ENCODE results near the gene DOK4. TPM values are rescaled to one million over a fixed set of nuclear protein-coding genes. Genes with fewer than 3 reads are reported as not detected.

Gene DOK4
- total RNA-seq, 1 donor from 2014 or later, result 7.5 TPM

DNA sequence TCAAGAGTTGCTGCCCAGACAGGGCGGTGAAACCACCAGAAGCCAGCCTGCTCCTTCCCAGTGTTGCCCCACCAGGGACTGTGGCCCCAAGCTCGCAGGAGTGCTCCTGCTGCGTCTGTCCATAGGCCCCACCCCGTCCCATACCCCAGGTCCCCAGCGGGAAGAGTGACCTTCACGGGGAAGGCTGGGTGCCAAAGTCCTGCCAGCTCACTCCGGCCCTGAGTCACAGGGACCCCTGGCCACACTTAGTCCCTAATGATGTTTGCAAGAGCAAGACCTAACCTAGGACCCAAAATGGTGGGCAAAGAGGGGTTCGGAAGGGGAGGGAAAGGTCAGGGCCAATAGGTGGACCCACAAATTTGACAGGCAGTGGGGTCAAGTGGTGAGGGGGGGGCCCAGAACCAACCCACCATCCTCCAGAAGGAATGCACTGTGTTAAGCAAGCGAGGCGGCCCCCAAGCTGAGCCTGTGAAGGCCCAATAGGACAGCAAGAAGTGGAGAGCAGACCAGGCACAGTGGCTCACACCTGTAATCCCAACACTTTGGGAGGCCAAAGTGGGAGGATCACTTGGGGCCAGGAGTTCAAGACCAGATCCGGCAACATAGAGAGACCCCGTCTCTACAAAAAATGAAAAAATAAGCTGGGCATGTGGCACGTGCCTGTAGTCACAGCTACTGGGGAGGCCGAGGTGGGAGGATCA lies 3.3 kb downstream of the DOK4 start:
- ATAC-seq (ENCODE audit: poor library complexity) (no peak), DNase-seq (no peak)
- intact Hi-C loops (cut with DNase I), result no loop called here

DNA sequence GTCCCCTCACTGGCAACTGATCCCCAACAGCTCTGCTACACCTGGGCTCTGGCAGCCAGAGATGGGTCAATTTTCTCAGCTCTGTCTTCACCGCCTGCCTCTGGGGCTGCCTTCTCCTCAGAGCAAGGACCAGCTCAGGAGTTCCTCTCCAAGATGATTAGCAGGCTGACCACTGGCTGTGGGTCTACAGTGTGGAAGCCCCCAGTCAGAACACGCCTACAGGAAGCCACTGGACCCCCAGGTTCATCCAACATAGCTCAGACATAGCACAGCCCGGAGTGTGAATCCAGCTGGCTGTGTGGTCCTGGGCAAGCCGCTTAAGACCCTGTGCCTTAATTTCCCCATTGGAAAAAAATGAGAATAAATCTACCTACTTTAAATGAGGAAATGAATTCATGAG lies 4.9 kb downstream of the DOK4 start:
- intact Hi-C loops (cut with DNase I), result no loop called here
- no peak for DNase-seq

DNA sequence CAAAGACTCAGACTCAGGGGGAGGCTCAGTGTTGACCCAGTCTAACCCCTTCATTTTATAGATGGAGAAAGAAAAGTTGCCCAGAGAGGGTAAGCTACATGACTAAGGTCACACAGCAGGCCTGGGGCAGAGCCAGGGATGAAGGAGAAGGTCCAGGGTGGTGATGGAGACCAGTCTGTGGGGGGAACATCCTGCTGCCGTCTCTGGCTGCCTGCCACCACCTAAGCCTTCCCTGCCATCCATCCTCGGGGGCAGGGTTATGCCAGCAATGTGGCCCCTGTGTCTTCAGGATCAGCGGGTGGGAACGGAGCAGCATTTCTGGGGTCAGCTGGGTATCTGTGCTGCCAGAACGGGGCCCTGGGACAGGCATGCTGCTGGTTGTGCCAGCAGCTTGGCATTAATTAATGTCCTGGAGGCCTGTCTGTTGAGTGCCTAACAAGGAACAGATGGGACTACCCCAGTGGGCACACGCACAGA lies 5.5 kb downstream of the DOK4 start:
- no peak for ATAC-seq (ENCODE audit: poor library complexity)
- intact Hi-C loops (cut with DNase I), result no loop called here
- DNase-seq, result no peak

More for the DNA sequence above, 4.9 kb downstream of the DOK4 start:
- ATAC-seq (ENCODE audit: poor library complexity), result no peak

DNA sequence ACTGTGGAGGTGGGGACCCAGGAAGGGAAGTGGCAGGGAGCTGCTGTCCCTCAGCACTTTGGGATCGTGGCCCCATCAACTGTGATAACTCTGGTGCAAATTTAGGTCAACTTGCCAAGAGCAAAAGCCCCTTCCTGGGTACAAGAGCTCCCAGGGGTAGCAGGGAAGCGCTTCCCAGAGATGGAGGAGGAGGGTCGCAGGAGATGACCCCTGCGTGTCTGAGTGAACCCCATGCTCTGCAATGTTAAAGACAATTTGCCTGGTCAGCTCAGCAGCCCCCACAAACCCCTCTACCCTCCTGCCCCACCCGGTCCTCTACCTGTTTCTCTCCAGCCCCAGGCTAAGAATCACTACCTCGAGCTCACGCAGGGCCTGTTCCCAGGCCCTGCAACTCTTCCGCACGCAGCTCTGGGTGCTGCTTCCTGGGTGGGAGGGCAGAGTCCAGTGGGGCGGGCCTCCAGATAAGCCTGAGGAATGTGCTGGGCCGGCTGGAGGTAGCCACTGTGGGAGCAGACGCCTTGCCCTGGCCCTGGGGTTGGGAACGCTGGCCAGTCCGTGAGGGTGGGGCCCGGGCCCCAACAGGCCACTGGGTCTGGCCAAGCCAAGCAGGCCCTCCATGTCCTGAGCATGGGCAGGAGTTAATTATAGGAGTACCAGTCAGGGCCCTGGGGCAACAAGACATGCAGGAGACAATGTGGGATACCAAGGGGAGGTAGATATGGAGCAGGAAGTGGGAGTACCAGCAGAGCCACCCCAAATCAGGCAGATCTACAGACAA lies 6.1 kb downstream of the DOK4 start:
- intact Hi-C loops (cut with DNase I), result no loop called here
- DNase-seq (peak; percentile 79), ATAC-seq (ENCODE audit: poor library complexity) (peak; percentile 76)

DNA sequence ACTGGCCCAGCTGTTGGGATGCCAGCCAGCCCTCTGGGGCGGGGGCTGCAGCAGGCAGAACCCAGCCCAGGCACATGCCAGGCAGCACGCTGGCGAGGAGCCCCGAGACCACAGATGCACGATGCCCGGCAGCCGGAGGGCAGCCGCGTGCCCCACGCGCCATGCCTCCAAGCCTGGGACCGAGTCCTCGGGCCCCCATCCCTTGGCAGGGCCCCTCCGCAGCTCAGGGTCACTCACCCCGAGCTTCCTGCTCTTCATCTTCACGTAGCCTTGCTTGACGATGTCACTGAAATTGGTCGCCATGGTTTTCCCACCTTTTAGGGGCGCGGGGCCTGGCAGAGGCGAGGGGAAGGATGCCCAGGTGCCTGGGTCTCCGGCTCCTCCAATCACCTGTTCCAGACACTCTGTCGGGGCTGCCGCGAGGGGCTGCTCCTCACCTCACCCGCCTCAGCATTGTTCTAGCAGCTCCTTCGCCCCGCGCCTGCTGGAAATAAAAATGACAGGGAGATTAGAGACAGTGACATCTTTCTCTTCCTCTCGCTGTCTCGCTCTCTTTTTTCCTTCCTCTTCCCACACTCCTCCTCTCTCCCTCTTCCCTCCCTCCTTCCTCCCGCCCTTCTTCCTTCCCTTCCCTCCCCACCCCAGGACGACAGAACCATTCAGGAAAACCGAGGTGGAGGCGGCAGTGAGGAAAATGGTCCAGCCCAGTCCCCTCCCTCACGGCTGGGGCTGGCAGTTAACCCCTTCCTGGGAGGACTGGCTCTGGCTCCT lies 6.9 kb downstream of the DOK4 start:
- intact Hi-C loops (cut with DNase I), result no loop called here
- ATAC-seq (ENCODE audit: poor library complexity), result peak; percentile 71
- peak; percentile 66 for DNase-seq

DNA sequence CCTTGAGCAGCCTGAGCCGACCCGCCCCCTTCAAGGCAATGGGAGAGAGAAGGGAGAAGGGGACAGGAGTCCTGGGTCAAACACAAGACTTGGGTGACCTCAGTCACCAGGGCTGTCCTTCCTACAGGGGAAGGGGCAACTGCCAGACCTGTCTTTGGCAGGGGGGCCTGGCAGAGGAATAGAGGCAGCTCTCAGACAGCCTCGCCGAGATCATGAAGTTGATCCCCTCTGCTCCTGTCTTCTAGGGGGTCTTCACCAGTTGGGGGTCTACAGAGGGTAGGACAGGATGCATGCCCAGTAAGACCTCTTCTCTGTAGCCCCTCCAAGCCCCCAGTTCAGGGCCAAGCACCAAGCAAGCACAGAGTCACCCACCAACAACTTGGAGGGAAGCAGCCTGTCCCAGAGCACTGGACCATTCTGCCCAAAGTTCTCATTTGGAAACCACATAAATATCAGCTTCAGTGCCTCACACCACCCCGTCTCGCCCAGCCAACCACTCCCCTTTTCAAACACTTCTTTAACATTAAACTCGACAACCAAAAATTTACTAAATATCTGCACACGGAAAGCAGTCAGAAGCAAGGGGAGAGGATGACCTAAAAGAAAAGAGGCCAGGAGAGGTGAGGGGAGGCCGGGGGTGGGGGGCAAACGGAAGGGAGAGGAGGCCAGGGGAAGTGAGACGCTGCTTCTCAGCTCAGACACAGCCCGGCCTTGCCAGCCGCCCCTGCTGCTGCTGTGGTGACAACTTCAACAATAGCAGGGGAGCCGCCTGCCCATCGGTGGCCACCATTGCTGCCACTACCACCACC lies 7.7 kb downstream of the DOK4 start:
- peak; percentile 56 for DNase-seq
- intact Hi-C loops (cut with DNase I), result no loop called here

DNA sequence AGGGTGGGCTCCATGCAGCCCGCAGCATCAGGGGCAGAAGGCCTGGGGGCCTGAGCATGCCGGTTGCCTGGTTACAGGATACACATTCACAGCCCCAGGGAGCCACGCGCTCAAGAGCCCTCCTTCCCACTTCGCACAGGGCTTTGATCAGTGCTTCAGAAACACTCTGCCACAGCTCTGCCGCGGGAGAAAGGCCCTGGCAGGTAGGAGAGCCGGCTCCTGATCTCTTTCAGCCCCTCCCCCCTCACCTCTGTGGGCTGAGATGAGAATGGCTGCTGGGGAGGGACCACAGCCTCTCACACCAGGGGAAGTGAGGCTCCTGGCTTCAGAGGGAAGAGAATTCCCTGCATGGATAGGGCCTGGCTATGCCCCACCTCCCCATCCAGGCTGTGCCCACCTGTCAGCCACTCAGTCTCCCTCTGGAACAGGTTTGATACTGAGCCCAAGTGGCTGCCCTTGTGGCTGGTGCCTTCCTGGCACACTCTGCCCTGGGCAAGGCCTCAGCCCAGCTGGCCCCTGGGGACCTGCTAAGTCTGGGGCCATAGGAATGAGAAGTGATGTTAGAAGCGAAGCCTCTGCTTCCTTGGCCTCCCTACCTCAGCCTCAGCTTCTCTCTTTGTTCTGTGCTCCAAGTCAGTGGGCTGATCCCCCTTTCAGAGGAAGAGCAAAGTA lies 8.6 kb downstream of the DOK4 start:
- no peak for DNase-seq
- intact Hi-C loops (cut with DNase I), result no loop called here
- no peak for ATAC-seq (ENCODE audit: poor library complexity)

More for the DNA sequence above, 7.7 kb downstream of the DOK4 start:
- ATAC-seq (ENCODE audit: poor library complexity), result no peak

DNA sequence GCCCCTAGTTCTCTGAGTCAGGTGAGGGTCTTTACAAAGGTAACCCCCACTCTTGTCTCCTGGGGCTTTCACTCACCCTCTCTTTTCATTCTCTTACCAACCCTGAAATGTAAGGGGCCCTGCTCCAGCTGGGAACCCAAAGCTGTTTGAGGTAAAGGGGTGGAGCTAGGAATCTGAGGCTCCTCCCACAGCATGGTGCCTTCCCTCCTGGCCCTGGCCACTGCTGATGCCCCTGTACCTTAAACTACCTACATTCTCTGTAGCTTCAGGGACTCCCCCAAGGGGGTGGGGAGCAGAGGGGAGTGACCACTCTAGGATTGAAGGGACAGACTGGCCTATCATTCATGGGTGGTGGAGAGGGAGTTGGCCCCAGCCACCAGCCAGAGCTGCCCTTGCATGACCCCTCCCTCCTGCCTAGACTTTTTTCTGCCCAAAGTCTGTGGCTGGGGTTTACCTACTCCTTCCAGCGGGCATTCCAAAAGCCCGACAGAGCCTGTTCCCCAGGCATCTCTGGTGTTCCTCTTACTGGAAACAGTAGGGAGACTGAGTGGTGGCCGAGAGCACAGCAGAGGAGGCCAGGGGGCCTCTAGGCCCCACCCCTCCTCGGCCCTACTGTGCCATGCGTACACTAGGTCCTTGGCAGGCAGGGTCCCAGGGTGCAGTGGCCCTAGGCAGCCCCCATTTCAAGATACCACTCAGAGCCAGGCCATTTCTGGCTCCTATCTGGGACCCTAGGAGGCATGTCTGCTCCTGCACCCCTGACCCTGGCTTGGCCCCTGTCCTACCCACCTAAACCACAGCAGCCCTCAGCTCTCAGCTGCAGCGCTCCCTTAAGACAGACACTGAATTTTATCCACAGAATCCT lies 9.5 kb downstream of the DOK4 start:
- intact Hi-C loops (cut with DNase I), result no loop called here
- no peak for ATAC-seq (ENCODE audit: poor library complexity)
- DNase-seq, result no peak

DNA sequence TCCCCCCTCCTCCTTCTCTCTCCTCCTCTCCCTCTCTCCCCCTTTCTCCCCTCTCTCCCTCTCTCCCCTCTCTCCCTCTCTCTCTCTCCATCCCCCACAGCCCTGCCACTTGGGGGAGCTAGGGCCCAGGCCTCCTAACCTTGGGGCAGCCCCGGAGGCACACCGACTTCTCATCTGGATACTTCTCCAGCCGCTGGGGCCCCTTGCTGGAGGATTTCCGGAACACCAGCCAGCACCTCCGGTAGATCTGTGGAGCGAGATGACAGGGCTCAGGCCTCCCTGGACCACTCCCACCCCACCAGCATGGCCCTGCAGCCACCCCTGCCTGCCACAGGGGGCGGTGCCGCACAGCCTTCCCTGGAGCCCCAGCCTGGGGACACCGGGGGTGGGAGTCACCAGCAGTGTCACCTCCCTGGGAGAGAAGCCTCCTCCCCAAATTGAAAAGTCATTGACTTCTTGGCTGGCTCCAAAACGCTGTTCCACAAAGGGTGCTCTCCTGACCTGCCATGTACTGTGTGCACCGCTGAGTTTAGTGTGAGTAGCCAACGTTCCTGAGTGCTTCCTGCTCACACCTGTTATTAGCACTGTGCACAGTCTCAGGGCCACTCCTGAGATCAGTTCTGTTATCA lies 10.5 kb downstream of the DOK4 start:
- ATAC-seq (ENCODE audit: poor library complexity), result peak; percentile 28
- DNase-seq, result peak; percentile 64
- intact Hi-C loops (cut with DNase I), result no loop called here

DNA sequence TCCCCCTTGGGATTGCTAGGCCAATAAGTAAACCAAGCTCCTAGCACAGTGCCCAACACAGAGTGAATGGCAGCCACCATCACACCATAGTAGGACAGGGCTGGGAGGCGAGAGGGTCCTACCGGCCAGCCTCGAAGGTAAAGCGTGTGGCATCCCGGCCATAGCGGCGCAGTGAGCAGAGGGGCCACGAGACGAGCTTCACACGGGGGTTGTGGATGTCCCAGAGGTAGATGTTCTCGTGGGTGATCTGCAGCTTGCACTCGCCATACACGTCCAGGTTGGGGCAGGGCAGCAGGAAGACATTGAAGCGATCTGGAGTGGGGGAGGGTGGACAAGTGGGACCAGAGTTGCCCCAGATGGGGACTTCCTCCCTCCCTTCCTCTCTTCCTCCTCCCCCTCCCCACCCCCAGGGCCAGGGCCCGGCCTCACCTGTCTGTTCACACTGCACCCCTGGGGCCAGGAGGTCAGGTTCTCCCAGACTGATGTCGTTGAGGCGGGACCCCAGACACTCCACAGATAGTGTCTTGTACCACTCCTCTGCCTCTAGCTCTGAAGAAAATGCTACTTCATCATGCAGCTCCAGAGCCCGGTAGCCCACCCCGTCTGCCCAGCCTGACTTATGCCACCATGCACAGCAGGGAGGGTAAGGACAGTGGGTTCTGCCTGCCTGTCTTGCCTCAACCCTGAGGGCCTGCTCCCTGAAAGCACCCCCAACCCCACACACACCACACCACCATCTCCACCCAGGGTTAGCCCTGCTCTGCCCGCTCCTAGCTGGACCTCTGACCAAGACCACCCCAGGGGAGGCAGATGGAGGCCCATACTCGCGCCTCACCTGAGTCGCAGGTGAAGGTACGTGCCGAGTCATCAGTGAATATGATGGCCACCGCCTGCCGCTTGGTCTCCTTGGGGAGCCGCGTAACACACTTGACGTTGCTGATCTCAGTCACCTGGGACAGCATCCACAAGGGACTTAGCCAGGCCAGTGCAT lies 11.3 kb downstream of the DOK4 start:
- DNase-seq (no peak), ATAC-seq (ENCODE audit: poor library complexity) (no peak)
- intact Hi-C loops (cut with DNase I), result no loop called here

DNA sequence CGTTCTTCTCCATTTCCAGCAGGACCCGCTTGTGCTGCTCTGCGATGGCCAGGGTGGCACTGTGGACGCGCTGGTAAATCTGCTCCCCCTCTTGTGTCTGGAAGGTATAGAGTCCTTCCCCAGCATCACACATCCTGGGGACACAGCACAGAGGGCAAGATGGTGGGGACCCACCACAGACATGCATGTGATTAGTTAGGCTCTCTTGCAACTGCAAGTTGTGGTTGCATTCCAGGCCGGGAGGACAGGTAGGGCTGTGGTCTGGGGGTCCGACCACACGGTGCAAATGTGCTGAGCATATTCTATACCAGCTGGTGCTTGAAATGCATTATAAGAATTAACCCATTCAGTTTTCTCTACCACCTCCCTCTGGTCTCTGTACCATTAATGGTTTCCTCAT lies 12.4 kb downstream of the DOK4 start:
- ATAC-seq (ENCODE audit: poor library complexity) (no peak), DNase-seq (no peak)
- intact Hi-C loops (cut with DNase I), result no loop called here

DNA sequence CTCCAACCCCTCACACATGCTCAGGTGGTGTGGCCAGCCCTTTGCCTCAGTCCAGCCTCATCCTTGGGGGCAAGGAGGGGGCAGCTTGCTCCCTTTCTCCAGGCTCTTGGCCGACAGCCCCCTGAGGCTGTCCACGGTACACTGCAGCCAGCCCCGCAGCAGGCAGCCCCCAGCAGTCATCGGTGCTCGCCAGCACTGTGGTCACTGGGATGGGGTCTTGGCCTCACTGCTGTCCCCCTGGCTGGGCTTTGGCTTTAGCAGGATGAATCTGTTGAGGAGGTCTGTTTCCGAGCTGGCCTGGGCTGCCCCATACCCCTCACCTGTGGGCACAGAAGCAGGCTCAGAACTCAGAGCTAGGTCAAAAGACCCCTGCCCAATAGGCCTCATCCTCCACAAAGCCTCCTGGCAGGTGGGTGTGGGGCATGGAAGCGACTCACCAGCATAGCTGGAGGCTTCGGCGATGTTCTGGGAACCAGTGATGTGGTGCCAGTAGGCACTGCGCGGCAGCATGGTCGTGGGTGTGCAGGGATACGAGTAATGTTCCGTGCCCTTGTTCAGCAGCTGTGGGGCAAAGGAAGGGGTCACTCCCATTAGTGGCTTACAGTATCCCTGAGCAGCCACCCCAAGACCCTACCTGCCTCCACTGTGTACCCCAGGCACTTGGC lies 13.0 kb downstream of the DOK4 start:
- ATAC-seq (ENCODE audit: poor library complexity), result no peak
- no peak for DNase-seq
- intact Hi-C loops (cut with DNase I), result no loop called here

DNA sequence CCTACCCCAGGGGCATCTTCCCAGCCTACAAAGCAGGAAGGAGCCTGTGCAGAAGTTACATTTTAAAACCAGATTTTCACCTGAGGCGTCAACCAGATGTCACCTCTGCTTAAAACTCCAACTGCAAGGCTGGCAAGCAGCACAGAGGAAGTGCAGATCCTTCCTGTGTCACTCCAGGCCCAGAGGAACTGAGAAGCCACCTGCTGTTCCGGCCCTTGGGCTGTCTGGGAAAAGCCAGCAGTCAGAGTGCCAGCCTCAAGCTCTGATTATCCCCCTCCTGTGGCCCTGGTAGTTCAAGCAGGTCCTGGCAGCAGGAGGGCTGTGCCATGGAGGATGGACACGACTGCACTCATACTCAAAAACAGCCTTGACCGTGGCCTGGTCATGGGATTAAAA lies 13.6 kb downstream of the DOK4 start:
- DNase-seq (no peak), ATAC-seq (ENCODE audit: poor library complexity) (no peak)
- intact Hi-C loops (cut with DNase I), result no loop called here

DNA sequence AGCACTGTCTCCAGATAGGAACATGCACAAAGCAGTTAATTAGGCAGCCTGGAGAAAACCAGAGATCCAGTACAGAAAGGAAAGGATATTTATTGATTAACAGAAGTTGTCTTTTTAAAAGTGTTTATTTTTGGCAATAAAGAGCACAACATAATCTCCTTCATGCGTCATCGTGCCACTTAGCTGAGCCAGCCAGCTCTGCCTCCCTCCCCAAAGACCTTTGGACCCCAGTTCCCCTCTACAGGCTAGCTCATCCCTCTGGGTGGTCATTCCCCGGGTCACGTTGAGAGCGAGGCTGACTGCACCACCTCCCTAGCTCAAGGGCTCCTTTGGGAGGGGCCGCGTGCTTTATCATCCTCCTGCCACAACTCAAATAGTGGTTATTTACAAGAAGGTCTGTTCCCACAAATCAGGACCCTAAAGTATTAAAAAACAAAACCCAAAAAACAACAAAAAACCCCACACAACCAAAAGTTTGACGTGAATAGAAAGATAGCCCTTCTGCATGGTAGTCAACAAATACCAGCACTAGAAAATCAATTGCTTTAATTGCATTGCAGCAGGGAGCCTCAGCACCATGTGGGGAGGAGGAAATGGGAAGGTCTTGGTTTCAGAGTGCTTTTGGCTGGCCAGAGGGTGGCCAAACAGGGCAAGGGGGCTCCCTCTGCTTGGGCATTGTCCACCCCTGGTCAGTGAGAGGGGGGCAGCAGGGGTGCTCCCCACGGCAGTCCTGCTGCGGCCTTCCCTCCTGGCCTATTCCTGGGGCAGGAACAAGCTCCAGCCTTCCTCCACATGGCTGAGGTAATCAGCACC lies 14.2 kb downstream of the DOK4 start:
- intact Hi-C loops (cut with DNase I), result no loop called here
- DNase-seq (no peak), ATAC-seq (ENCODE audit: poor library complexity) (no peak)
